WTC11 (cell line): ENCODE data around the gene VANGL2. TPM values are rescaled to one million over a fixed set of nuclear protein-coding genes. Genes with fewer than 3 reads are reported as not detected.

Experiments
- ATAC-seq: fragments of 200-7000 bp; cut with Tn5 transposase; 2 replicates; pipeline ENCODE4 v1.10.0; 2021; ENCODE audit warnings: mild to moderate bottlenecking, moderate library complexity
- CTCF ChIA-PET: fragments of 300-600 bp; sonication (Branson Sonifier 250); formaldehyde crosslinking; loops from one replicate; lab custom pipeline; 2021; ENCODE audit warnings: antibody characterized with exemption; lab: Charles Lee
- POLR2A ChIA-PET: fragments of 350-600 bp; sonication (Branson Sonifier 250); formaldehyde crosslinking; loops from one replicate; lab custom pipeline; 2021; ENCODE audit warnings: antibody characterized with exemption; lab: Charles Lee
- DNase-seq: peaks from one replicate; pipeline ENCODE4 v3.0.0; 2021; ENCODE audit warnings: low spot score
- H3K27ac Mint-ChIP-seq: 2 replicates; pipeline ENCODE4 v1.8.0; 2021; ENCODE audit warnings: mixed read lengths
- H3K27me3 Mint-ChIP-seq: 2 replicates; pipeline ENCODE4 v1.8.0; 2021; ENCODE audit warnings: low read depth, mild to moderate bottlenecking, moderate library complexity, mixed read lengths
- H3K36me3 Mint-ChIP-seq: 2 replicates; pipeline ENCODE4 v1.8.0; 2021; ENCODE audit warnings: mixed read lengths
- H3K4me1 Mint-ChIP-seq: 2 replicates; pipeline ENCODE4 v1.8.0; 2022; ENCODE audit warnings: mixed read lengths
- H3K4me3 Mint-ChIP-seq: 2 replicates; pipeline ENCODE4 v1.8.0; 2021; ENCODE audit warnings: mild to moderate bottlenecking, moderate library complexity, mixed read lengths
- H3K9me3 Mint-ChIP-seq: 2 replicates; pipeline ENCODE4 v1.8.0; 2021; ENCODE audit warnings: mixed read lengths
- AFF4 ChIP-seq: sonication (generic); formaldehyde crosslinking; IDR thresholded peaks from 2 replicates; pipeline ENCODE4 v1.8.1; 2023; ENCODE audit warnings: mild to moderate bottlenecking, missing genetic modification reagents, borderline replicate concordance
- AR ChIP-seq: fragments of 250-450 bp; sonication (Bioruptor Pico); IDR thresholded peaks from 2 replicates; pipeline ENCODE4 v1.9.0; 2021; ENCODE audit warnings: mild to moderate bottlenecking
- CTCF ChIP-seq: fragments of 200-600 bp; IDR thresholded peaks from 2 replicates; pipeline ENCODE4 v1.8.0; 2022; ENCODE audit warnings: antibody characterized with exemption
- ERG ChIP-seq: fragments of 250-450 bp; sonication (Bioruptor Pico); IDR thresholded peaks from 2 replicates; pipeline ENCODE4 v1.8.0; 2021; ENCODE audit warnings: mild to moderate bottlenecking
- ESRRA ChIP-seq: sonication (generic); formaldehyde crosslinking; IDR thresholded peaks from 2 replicates; pipeline ENCODE4 v1.8.1; 2022; ENCODE audit warnings: mild to moderate bottlenecking, missing genetic modification reagents, borderline replicate concordance
- ETV6 ChIP-seq: sonication (generic); formaldehyde crosslinking; IDR thresholded peaks from 2 replicates; pipeline ENCODE4 v1.8.1; 2022; ENCODE audit warnings: mild to moderate bottlenecking, missing genetic modification reagents
- MAX ChIP-seq: sonication (generic); formaldehyde crosslinking; IDR thresholded peaks from 2 replicates; pipeline ENCODE4 v1.8.0; 2022; ENCODE audit warnings: mild to moderate bottlenecking, missing genetic modification reagents
- MYBL2 ChIP-seq: sonication (generic); formaldehyde crosslinking; IDR thresholded peaks from 2 replicates; pipeline ENCODE4 v1.8.1; 2023; ENCODE audit warnings: mild to moderate bottlenecking, moderate library complexity, missing genetic modification reagents
- NFYB ChIP-seq: sonication (generic); formaldehyde crosslinking; conservative IDR thresholded peaks from 2 replicates; pipeline ENCODE4 v1.8.0; 2022; ENCODE audit warnings: low read depth, missing genetic modification reagents
- NR1H2 ChIP-seq: sonication (generic); formaldehyde crosslinking; IDR thresholded peaks from 2 replicates; pipeline ENCODE4 v1.9.0; 2021; ENCODE audit warnings: mild to moderate bottlenecking, moderate library complexity, missing genetic modification reagents
- NR2C2 ChIP-seq: sonication (generic); formaldehyde crosslinking; IDR thresholded peaks from 2 replicates; pipeline ENCODE4 v1.8.0; 2022; ENCODE audit warnings: mild to moderate bottlenecking, missing genetic modification reagents
- USF2 ChIP-seq: sonication (generic); formaldehyde crosslinking; IDR thresholded peaks from 2 replicates; pipeline ENCODE4 v1.8.1; 2023; ENCODE audit warnings: mild to moderate bottlenecking, missing genetic modification reagents, moderate library complexity
- ZNF317 ChIP-seq: sonication (generic); formaldehyde crosslinking; IDR thresholded peaks from 2 replicates; pipeline ENCODE4 v1.8.1; 2023; ENCODE audit warnings: low read depth, mild to moderate bottlenecking, moderate library complexity, missing genetic modification reagents, borderline replicate concordance
- total RNA-seq: library from RNA; stranded (reverse); gene quantifications from 3 replicates; pipeline ENCODE4 v1.2.3, GENCODE V29; 2021

Gene VANGL2
- total RNA-seq, 1 experiment from 2014 or later, result 68.0 TPM

GRCh38 chr1:160438317-160438918 lies 38.1 kb downstream of the VANGL2 start:
- DNase-seq (no peak), ATAC-seq (no peak)
- peaks cover 9% of the 10 kb centered on the region for H3K4me1 Mint-ChIP-seq
- H3K9me3 Mint-ChIP-seq, result peaks cover 5% of the 10 kb centered on the region
- H3K36me3 Mint-ChIP-seq, result no peaks in the 10 kb centered on the region
- H3K27me3 Mint-ChIP-seq, result no peaks in the 10 kb centered on the region
- ChIA-PET CTCF (no interaction called here), POLR2A (no interaction called here)
- H3K4me3 Mint-ChIP-seq, result no peak overlapping the region
- TF ChIP-seq AR (CRISPR knock-in tag), result no peak
- no peak for TF ChIP-seq AFF4 (CRISPR knock-in tag)
- TF ChIP-seq ETV6 (CRISPR knock-in tag), result no peak
- H3K27ac Mint-ChIP-seq, result no peak overlapping the region

GRCh38 chr1:160438935-160439334 lies 38.6 kb downstream of the VANGL2 start:
- Mint-ChIP-seq H3K27ac (no peak overlapping the region), H3K4me1 (peaks cover 9% of the 10 kb centered on the region), H3K9me3 (peaks cover 5% of the 10 kb centered on the region), H3K36me3 (no peaks in the 10 kb centered on the region), H3K27me3 (no peaks in the 10 kb centered on the region), H3K4me3 (no peak overlapping the region)
- 0 out of 2 replicates have a peak, but pooled peaks have one; percentile 44 for ATAC-seq
- CTCF ChIA-PET, result interaction anchor here (1.0 kb wide), 1 partner anchor 147 kb away, joined by 3 read pairs; no protein-coding TSS in a partner anchor
- POLR2A ChIA-PET, result no interaction called here
- no peak for DNase-seq
- TF ChIP-seq NR2C2 (CRISPR knock-in tag), result no peak
- TF ChIP-seq ERG (CRISPR knock-in tag), result no peak
- TF ChIP-seq NFYB (CRISPR knock-in tag), result no peak
- TF ChIP-seq CTCF, result no peak
- no peak for TF ChIP-seq USF2
- no peak for TF ChIP-seq MYBL2
- TF ChIP-seq MAX (CRISPR knock-in tag), result no peak
- no peak for TF ChIP-seq AR (CRISPR knock-in tag)
- no peak for TF ChIP-seq NR1H2
- no peak for TF ChIP-seq AFF4 (CRISPR knock-in tag)
- TF ChIP-seq ESRRA, result no peak
- TF ChIP-seq ZNF317 (CRISPR knock-in tag), result no peak
